Measurements from ENCODE around the gene TATDN2.
"Not testable (repeated sequence)": the region's sequence is repeated elsewhere in the genome, so short reads cannot be mapped to it uniquely, and the experiment has no call there.

Gene TATDN2

GRCh38 chr3:10238345-10239183 is 9.7 kb upstream of the TATDN2 start:
- no peak for DNase-seq (ENCODE audit: low spot score)

DNA sequence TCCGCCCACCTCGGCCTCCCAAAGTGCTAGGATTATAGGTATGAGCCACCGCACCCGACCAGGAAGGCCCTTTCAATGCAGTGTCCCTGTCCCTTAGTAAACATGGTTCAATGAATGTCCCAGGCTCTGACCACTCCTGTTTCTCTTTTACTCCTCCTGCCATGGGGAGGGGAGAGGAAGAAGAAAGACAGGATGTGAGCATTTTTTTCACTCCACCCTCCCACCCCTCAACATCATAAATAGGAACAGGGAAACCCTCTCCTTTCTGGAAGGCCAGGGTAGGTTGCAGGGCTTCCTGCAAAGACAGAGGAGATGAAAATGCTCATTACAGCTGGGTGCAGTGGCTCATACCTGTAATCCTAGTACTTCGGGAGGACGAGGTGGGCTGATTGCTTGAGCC is 7.5 kb upstream of the TATDN2 start:
- no peak for DNase-seq (ENCODE audit: low spot score)

DNA sequence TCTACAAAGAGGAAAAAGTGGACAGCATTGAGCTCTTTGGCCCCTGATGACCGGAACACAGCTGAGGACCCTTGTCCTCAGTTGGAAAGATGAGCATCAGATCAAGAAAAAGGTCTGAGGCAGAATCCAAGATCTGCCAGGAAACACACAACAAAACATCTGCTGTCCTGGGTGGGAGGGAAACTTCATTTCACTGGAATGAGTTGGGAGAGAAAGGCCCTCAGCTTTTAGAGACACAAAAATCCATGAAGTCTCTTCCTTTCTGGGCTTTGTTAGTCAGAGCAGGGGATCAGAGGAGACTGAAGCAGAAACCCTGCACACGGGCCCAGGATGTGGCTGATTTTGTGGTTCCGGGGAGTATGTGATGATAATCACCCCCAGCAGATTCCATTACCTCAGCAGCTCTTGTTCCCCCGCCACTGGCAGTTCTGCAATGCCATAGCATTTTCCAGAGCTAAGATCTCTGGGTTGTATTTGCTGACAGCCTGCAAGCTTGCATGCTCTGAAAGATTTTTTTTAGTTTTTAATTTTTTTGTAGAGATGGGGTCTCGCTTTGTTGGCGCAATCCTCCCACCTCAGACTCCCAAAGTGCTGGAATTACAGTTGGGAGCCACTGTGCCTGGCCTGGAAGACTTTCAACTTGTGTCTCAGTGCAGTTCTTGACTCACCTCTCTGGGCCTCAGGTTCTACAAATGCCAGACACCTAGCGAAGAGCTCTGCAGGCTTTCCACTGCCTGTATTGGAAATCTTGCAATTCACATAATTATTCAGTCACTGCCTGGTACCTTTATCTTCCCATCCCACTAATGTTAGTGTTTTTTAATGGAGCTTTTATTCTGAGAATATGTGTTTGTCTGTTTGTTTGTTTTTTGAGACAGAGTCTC is 5.8 kb upstream of the TATDN2 start:
- DNase-seq (ENCODE audit: low spot score) = peak; percentile 75

DNA sequence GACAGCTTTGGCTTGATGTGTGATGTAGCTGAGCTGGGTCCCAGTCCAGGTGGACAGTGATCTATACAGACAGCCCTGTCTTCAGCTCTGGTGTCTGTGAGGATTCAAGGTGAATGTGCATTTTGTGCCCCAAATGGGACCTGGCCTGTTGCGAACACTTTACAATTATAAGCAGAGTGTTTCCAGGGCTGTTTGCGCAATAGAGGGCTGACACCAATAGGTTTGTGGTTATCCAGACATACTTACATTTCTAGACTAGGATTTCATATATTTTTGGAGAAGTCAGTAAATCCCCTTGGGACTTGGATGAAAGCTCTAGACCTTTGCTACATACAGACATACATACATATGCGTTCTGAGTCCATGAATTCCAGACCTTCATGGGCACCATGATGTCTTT is 4.2 kb upstream of the TATDN2 start:
- no peak for DNase-seq (ENCODE audit: low spot score)

DNA sequence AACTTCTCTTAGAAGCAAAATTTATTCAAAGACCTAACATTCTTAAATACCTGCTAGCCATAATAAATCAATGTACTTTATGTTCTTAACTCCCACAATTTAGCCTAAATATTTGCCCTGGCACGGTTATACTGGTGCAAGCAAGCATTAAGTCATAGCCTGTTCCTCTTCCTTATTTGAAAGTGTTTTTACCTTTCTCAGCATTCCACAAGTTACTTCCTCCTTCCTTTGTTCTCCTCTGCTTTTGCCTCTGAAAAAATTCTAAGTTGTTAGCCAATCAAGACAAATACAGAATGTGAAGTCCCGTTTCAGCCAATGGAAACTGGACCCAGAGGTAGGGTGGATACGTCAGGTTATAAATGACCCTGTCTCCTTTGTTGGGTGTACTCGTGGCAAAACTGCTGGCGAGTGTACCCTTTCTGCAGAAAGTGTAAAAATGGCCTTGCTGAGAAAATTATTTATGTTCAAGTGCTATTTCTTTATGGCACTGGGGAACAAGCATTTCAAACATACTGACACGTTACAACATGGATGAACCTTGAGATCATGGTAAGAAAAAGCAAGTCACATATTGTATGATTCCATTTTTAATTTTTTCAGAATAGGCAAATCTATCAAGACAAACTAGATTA is 3.1 kb upstream of the TATDN2 start:
- no peak for DNase-seq (ENCODE audit: low spot score)

DNA sequence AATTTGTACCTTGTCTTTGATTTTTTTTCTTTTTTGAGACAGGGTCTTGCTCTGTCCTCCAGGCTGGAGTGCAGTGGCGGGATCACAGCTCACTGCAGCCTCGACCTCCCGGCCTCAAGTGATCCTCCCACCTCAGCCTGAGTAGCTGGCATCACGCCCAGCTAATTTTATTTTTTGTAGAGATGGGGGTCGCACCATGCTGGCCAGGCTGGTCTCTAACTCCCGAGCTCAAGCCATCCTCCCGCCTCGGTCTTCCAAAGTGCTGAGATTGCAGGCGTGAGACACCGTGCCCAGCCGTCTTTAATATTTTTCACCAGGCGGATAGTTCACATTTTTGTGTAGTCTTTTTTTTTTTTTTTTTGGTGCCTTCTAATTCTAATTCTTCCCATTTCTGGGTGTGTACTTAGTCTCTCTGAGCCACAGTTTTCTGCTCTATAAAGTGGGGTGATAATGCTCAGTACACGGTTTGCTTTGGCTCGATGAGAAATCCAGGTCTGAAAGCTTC is 528 bp upstream of the TATDN2 start:
- DNase-seq (ENCODE audit: low spot score) = no peak

GRCh38 chr3:10248984-10249748 is 907 bp downstream of the TATDN2 start:
- DNase-seq (ENCODE audit: low spot score) = peak; percentile 25

DNA sequence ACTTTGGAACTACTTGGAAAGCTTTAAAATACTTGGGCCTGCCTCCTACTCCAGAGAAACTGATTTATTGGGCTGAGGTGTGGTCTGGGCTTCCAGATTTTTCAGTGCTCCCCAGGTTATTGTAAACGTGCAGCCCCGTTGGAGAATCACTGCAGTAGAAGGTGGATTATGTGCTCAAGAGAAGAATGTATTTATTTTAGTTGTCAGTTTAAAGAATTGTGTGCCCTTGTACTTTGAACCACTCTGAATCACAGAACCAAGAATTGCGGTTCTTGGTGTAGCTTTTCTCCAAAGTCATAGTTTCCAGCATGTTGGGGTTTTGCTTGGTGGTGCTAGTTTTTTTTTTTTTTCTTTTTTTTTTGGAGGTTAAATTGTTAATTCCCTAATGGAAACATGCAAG is 1.6 kb downstream of the TATDN2 start:
- DNase-seq (ENCODE audit: low spot score) = no peak

DNA sequence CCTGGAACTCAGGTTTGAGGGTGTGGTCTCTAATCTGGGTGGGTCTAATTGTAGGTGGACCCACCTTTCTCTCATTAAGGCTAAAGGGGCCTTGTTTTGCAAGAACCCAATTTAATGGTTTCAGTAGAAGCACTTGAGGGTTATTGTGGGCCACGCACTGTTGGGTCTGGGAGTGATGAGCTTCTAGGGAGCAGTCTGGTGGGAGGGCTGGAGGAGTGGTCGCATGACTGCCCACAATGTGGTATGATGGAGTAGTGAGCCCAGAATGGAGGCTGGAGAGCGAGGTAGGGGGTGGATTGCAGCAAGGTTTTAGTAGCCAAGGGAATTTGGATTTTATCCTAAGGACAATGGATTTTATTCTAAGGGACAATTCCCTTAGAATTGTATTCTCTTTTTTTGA is 2.7 kb downstream of the TATDN2 start:
- DNase-seq (ENCODE audit: low spot score) = no peak

- no peak for DNase-seq (ENCODE audit: low spot score)
Measured at GRCh38 chr3:10253731-10254130, 5.5 kb downstream of the TATDN2 start.

GRCh38 chr3:10255835-10256234 is 7.6 kb downstream of the TATDN2 start:
- no peak for DNase-seq (ENCODE audit: low spot score)

DNA sequence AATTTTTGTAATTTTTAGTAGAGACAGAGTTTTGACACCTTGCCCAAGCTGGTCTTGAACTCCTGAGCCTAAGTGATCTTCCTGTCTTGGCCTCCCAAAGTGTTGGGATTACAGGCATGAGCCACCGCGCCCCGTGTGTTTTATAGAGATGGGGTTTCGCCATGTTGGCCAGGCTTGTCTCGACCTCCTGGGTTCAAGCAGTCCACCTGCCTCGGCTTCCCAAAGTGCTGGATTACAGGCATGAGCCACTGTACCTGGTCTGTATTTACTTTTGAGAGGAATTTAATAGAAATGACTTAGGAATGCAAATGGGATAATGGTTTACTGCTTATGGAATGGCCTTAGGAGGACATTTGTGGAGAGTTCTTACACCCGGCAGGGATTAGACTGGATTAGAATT is 10.8 kb downstream of the TATDN2 start:
- no peak for DNase-seq (ENCODE audit: low spot score)

- no peak for DNase-seq (ENCODE audit: low spot score)
Measured at GRCh38 chr3:10259798-10260197, 11.5 kb downstream of the TATDN2 start.

GRCh38 chr3:10260211-10260701 is 12.0 kb downstream of the TATDN2 start:
- DNase-seq (ENCODE audit: low spot score) = no peak

DNA sequence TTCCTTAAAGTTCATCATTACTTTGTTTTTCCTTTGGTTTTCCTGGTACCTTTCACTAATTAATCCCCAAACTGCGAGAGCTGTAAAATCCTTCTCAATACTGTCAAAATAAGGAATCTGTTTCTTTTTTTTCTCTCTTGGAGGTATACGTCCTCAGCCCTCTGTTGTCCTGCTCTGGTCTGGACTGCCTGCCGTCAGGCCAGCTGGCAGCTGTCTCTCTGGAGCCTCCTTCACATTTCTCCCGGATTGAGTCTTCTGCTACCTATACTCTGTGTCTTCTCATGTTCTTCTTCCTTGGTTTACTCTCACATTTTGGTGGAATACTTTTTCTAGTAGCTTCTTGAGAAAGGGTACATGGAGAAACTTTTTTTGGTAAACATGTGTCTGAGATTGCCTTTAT is 13.8 kb downstream of the TATDN2 start:
- DNase-seq (ENCODE audit: low spot score) = no peak

DNA sequence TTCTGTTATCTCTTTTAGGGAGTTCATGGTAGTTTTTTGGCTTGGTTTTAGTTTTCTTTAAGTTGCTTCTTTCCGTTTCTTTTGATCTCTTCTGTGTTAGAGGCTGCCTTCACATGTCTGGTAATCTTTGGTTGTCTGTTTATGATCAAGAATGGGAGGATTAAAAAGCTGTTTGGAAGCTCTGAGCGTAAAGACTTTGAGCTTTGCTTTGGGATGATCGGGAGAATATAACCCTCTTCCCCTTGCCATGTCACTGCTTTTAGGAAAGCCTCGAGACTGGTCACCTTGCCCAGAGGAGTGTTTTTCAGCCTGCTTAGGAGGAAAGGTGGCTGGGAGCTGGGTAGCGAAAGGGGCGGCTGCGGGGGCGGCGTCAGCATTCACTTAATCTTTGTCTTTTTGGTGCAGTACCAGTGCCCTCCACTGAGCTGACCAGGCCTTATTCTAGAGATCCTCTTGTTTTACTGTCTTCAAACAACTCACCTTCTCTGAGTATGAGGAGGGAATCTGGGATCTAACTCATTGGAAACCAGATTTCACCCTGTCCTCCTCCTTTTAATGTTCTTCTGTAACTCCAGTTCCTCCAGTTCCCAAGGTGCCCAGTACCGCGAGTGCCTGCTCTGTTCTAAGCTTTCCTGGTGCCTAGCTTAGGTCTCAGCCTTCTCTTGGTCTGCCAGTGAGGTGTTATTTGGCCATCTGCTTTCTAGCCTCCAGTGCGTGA is 15.5 kb downstream of the TATDN2 start:
- DNase-seq (ENCODE audit: low spot score) = peak; percentile 46

GRCh38 chr3:10265833-10266232 is 17.6 kb downstream of the TATDN2 start:
- DNase-seq (ENCODE audit: low spot score) = no peak

DNA sequence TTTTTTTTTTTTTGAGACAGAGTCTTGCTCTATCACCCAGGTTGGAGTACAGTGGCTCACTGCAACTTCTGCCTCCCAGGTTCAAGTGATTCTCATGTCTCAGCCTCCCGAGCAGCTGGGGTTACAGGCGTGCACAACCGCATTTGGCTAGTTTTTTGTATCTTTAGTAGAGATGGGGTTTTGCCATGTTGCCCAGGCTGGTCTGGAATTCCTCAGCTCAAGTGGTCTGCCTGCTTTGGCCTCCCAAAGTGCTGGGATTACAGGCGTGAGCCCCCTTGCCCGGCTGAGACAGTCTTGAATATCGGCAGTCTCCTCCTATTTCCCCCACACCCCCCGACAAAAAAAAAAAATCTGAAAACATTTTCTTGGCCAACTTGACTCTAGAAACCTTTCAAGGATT is 18.7 kb downstream of the TATDN2 start:
- DNase-seq (ENCODE audit: low spot score) = not testable (repeated sequence)

DNA sequence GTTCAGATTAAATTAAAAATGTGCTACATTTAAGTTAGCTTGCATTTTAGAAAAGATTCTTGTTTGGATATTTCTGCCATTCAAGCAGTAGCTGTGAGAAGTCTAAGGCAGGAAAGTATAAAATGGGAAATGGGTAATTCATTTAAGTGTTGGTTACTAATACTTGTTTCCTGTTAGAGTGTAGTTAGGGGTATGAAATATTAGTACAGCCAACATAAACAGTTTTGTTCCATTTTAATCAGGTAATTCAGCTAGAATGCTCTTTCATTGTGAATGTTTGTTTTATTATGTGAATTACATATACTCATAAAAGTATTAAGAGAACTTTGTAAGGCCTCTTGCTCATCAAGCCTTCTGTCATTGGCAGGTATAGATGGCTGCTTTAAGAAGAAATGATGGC is 19.9 kb downstream of the TATDN2 start:
- DNase-seq (ENCODE audit: low spot score) = no peak

DNA sequence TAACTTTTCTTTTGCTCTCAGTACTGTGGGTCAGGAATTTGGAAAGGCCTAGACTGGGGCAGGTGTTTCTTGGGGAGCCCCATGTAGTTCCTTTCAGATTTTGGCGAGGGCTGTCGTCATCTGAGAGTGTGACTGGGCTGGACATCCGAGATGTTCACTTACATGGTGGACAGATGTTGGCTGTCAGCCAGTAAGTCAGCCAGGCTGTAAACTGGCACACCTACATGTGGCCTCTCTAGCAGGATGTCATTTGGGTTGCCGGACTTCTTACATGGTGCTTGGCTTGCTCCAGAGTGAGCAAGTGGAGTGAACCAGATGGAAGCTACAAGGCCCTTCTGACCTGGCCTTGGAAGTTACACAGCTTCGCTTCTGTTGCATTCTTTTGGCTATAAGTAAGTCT is 20.7 kb downstream of the TATDN2 start:
- no peak for DNase-seq (ENCODE audit: low spot score)

DNA sequence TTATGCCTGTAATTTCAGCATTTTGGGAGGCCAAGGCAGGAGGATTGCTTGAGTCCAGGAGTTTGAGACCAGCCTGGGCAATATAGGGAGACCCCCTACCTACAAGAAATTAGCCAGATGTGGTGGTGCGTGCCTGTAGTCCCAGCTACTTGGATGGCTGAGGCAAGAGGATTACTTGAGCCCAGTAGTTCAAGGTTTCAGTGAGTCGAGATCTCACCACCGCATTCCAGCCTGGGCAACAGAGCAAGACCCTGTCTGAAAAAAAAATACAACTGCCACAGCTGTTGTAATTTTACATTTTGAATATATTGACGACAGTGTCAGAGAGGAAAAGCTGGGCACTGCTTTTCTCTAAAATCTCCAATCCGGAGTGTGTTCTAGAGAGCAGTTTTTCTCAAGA is 21.2 kb downstream of the TATDN2 start:
- no peak for DNase-seq (ENCODE audit: low spot score)

All from kidney tubule cell (primary cell).